ENCODE results near the gene MGRN1. TPM values are rescaled to one million over a fixed set of nuclear protein-coding genes. Genes with fewer than 3 reads are reported as not detected.

The MGRN1 gene
- polyA plus RNA-seq, 1 donor from 2014 or later = 35.9 TPM

DNA sequence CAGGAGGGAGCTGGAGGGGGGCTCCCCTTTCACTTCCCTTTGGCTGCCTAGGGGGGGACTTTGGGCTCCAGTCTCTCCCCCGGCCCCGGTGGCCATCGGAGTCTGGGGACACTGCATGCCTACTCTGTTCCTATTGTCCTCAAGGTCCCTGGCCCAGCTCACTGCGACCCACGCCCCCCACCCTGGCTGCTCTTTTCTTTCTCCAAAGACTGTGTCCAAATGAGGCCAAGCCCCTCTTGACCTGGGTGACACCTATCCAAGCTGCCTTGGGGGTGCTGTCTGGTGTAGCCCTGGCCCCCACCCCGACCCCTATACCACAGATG lies 22.8 kb upstream of the MGRN1 start:
- Histone ChIP-seq H4K20me1 (ENCODE audit: insufficient read depth) (no peaks in the 10 kb centered on the region), H2AFZ (ENCODE audit: low read depth, low read length) (no peak overlapping the region), H3K36me3 (ENCODE audit: insufficient read depth, low read length) (no peaks in the 10 kb centered on the region), H3K9ac (ENCODE audit: low read length) (no peak overlapping the region), H3F3A (ENCODE audit: insufficient read depth, low read length, poor library complexity, severe bottlenecking) (no peaks in the 10 kb centered on the region), H3K79me2 (replicated peaks; ENCODE audit: insufficient read depth, low read length) (no peaks in the 10 kb centered on the region), H3K4me2 (ENCODE audit: low read length) (no peak overlapping the region), H3K27me3 (ENCODE audit: insufficient read depth, low read depth, low read length) (no peaks in the 10 kb centered on the region), H3K4me3 (ENCODE audit: low read length) (no peak overlapping the region), H3K9me2 (ENCODE audit: insufficient read depth, low read length) (no peaks in the 10 kb centered on the region), H3K9me3 (ENCODE audit: low read length) (no peaks in the 10 kb centered on the region), H3K27ac (ENCODE audit: low read length) (no peak overlapping the region)
- TF ChIP-seq, protein P1, sequence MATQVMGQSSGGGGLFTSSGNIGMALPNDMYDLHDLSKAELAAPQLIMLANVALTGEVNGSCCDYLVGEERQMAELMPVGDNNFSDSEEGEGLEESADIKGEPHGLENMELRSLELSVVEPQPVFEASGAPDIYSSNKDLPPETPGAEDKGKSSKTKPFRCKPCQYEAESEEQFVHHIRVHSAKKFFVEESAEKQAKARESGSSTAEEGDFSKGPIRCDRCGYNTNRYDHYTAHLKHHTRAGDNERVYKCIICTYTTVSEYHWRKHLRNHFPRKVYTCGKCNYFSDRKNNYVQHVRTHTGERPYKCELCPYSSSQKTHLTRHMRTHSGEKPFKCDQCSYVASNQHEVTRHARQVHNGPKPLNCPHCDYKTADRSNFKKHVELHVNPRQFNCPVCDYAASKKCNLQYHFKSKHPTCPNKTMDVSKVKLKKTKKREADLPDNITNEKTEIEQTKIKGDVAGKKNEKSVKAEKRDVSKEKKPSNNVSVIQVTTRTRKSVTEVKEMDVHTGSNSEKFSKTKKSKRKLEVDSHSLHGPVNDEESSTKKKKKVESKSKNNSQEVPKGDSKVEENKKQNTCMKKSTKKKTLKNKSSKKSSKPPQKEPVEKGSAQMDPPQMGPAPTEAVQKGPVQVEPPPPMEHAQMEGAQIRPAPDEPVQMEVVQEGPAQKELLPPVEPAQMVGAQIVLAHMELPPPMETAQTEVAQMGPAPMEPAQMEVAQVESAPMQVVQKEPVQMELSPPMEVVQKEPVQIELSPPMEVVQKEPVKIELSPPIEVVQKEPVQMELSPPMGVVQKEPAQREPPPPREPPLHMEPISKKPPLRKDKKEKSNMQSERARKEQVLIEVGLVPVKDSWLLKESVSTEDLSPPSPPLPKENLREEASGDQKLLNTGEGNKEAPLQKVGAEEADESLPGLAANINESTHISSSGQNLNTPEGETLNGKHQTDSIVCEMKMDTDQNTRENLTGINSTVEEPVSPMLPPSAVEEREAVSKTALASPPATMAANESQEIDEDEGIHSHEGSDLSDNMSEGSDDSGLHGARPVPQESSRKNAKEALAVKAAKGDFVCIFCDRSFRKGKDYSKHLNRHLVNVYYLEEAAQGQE (IDR thresholded peaks at IDR 0.05; ENCODE audit: borderline replicate concordance) = no peak

DNA sequence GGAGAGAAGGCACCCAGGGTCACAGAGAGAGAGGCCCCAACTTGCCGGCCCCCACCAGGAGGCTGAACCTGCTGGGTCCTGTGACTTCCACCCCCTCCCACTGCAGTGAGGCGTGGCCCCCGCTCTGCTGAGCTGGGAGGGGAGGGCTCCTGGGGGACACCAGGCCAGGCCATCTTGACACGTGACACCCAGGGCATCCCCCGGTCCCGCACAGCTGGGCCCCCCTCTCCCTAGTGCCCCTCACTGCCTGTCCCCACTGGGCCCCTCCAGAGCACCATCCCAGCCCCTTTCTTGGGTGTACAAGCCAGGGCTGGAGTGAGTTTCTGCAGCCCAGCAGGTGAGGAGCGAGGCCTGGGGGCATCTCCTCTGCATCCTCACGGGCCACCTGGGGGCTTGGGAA lies 22.3 kb upstream of the MGRN1 start:
- Histone ChIP-seq H3K9me3 (ENCODE audit: low read length) (no peaks in the 10 kb centered on the region), H3K79me2 (replicated peaks; ENCODE audit: insufficient read depth, low read length) (no peaks in the 10 kb centered on the region), H3K36me3 (ENCODE audit: insufficient read depth, low read length) (no peaks in the 10 kb centered on the region), H3K4me2 (ENCODE audit: low read length) (no peak overlapping the region), H3K4me3 (ENCODE audit: low read length) (no peak overlapping the region), H3K9ac (ENCODE audit: low read length) (no peak overlapping the region), H2AFZ (ENCODE audit: low read depth, low read length) (no peak overlapping the region), H4K20me1 (ENCODE audit: insufficient read depth) (no peaks in the 10 kb centered on the region), H3K27me3 (ENCODE audit: insufficient read depth, low read depth, low read length) (no peaks in the 10 kb centered on the region), H3F3A (ENCODE audit: insufficient read depth, low read length, poor library complexity, severe bottlenecking) (no peaks in the 10 kb centered on the region), H3K9me2 (ENCODE audit: insufficient read depth, low read length) (no peaks in the 10 kb centered on the region), H3K27ac (ENCODE audit: low read length) (no peak overlapping the region)
- TF ChIP-seq POLR2AphosphoS5 (IDR thresholded peaks at IDR 0.05) = no peak
- TF ChIP-seq TAF1 (IDR thresholded peaks at IDR 0.05; ENCODE audit: low read depth) = no peak
- no peak for TF ChIP-seq RAD21 (conservative IDR thresholded peaks at IDR 0.05)
- no peak for TF ChIP-seq MXI1 (conservative IDR thresholded peaks at IDR 0.05; ENCODE audit: poor library complexity, severe bottlenecking)

DNA sequence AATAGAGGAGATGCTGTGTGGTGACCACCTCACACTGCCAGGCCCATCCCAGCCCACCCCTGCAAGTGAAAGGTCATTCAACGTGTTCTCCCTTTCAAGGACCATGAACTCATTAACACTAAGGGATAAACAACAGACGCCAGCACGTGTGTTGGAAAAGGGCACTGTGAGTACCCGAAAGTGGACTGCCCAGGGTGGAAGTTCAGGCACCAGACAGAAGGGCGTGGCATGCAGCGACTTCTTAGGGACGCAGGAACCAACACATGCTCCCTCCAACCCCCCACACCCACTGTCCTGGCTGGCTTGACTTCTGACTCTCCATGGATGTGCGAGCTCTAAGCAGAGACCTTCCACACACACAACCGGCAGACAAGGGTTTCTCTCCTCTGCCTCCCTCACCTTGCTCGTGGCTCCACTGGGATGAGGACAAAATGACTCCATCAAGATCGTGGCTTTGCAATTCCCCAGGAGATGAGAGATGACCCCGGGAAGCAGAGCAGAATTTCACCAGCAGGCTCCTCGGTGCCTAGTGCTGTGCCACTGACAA lies 20.9 kb upstream of the MGRN1 start:
- Histone ChIP-seq H2AFZ (ENCODE audit: low read depth, low read length) (no peak overlapping the region), H3F3A (ENCODE audit: insufficient read depth, low read length, poor library complexity, severe bottlenecking) (no peaks in the 10 kb centered on the region), H3K27me3 (ENCODE audit: insufficient read depth, low read depth, low read length) (no peaks in the 10 kb centered on the region), H3K9me2 (ENCODE audit: insufficient read depth, low read length) (no peaks in the 10 kb centered on the region), H3K4me2 (ENCODE audit: low read length) (no peak overlapping the region), H3K36me3 (ENCODE audit: insufficient read depth, low read length) (no peaks in the 10 kb centered on the region), H3K27ac (ENCODE audit: low read length) (no peak overlapping the region), H3K4me3 (ENCODE audit: low read length) (no peak overlapping the region), H3K9ac (ENCODE audit: low read length) (no peak overlapping the region), H4K20me1 (ENCODE audit: insufficient read depth) (no peaks in the 10 kb centered on the region), H3K9me3 (ENCODE audit: low read length) (no peaks in the 10 kb centered on the region), H3K79me2 (replicated peaks; ENCODE audit: insufficient read depth, low read length) (no peaks in the 10 kb centered on the region)
- TF ChIP-seq TAF1 (IDR thresholded peaks at IDR 0.05; ENCODE audit: low read depth) (no peak), POLR2AphosphoS5 (IDR thresholded peaks at IDR 0.05) (no peak), SMC3 (conservative IDR thresholded peaks at IDR 0.05; ENCODE audit: poor library complexity) (no peak)

DNA sequence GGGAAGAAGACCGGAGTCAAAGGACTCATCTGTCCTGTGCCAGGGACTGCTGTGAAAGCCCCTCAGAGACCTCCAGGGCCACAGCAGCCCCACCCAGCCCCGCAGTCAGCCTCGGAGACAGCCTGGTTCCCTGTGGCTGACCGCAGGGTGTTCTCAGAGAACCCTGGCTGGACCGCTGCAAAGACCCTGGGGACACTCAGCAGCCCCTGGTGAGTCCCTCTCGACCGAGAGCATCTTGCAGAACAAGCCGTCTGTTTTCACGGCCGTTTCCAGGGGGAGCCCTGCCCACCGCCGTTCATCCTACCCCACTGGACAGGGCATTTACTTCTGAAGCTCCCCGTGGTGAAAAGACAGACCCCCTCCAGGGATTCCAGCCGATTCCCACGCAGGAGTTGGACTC lies 20.2 kb upstream of the MGRN1 start:
- Histone ChIP-seq H2AFZ (ENCODE audit: low read depth, low read length) (no peak overlapping the region), H3K4me2 (ENCODE audit: low read length) (no peak overlapping the region), H3F3A (ENCODE audit: insufficient read depth, low read length, poor library complexity, severe bottlenecking) (no peaks in the 10 kb centered on the region), H3K9me2 (ENCODE audit: insufficient read depth, low read length) (no peaks in the 10 kb centered on the region), H3K36me3 (ENCODE audit: insufficient read depth, low read length) (no peaks in the 10 kb centered on the region), H3K9me3 (ENCODE audit: low read length) (no peaks in the 10 kb centered on the region), H4K20me1 (ENCODE audit: insufficient read depth) (no peaks in the 10 kb centered on the region), H3K79me2 (replicated peaks; ENCODE audit: insufficient read depth, low read length) (no peaks in the 10 kb centered on the region), H3K4me3 (ENCODE audit: low read length) (no peak overlapping the region), H3K27ac (ENCODE audit: low read length) (no peak overlapping the region), H3K9ac (ENCODE audit: low read length) (no peak overlapping the region), H3K27me3 (ENCODE audit: insufficient read depth, low read depth, low read length) (no peaks in the 10 kb centered on the region)
- TF ChIP-seq EZH2 (IDR thresholded peaks at IDR 0.05; ENCODE audit: borderline replicate concordance, insufficient read depth, low read length, poor library complexity, severe bottlenecking) (no peak), RAD21 (conservative IDR thresholded peaks at IDR 0.05) (no peak), MXI1 (conservative IDR thresholded peaks at IDR 0.05; ENCODE audit: poor library complexity, severe bottlenecking) (no peak), EP300 (conservative IDR thresholded peaks at IDR 0.05; ENCODE audit: poor library complexity, severe bottlenecking) (no peak), POLR2AphosphoS5 (IDR thresholded peaks at IDR 0.05) (no peak), TAF1 (IDR thresholded peaks at IDR 0.05; ENCODE audit: low read depth) (no peak), SMC3 (conservative IDR thresholded peaks at IDR 0.05; ENCODE audit: poor library complexity) (no peak)
- TF ChIP-seq, protein P1 (IDR thresholded peaks at IDR 0.05; ENCODE audit: borderline replicate concordance) = no peak
- TF ChIP-seq, protein P2, sequence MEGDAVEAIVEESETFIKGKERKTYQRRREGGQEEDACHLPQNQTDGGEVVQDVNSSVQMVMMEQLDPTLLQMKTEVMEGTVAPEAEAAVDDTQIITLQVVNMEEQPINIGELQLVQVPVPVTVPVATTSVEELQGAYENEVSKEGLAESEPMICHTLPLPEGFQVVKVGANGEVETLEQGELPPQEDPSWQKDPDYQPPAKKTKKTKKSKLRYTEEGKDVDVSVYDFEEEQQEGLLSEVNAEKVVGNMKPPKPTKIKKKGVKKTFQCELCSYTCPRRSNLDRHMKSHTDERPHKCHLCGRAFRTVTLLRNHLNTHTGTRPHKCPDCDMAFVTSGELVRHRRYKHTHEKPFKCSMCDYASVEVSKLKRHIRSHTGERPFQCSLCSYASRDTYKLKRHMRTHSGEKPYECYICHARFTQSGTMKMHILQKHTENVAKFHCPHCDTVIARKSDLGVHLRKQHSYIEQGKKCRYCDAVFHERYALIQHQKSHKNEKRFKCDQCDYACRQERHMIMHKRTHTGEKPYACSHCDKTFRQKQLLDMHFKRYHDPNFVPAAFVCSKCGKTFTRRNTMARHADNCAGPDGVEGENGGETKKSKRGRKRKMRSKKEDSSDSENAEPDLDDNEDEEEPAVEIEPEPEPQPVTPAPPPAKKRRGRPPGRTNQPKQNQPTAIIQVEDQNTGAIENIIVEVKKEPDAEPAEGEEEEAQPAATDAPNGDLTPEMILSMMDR (IDR thresholded peaks at IDR 0.05; ENCODE audit: poor library complexity, severe bottlenecking) = no peak

Measured in neural cell (in vitro differentiated cells).